Right lobe of liver (tissue), 6 donors: ENCODE measurements around the gene PHLDB2. TPM values are rescaled to one million over a fixed set of nuclear protein-coding genes. Genes with fewer than 3 reads are reported as not detected.

Experiments used
- ATAC-seq, 4 donors: fragments of 200-7000 bp; cut with Tn5 transposase; one replicate each; pipeline ENCODE4 v1.9.1; 2020; ENCODE audit warnings: mild to moderate bottlenecking in 4 of 4, moderate library complexity in 4 of 4
- DNase-seq, 3 donors: peaks; one replicate each; pipeline ENCODE4 v3.0.0-alpha.2; 2020
- H3K27ac ChIP-seq, 3 donors: fragments of 200-600 bp; one replicate each; pipeline ENCODE4 v1.8.0; 2022
- H3K27me3 ChIP-seq, 2 donors: fragments of 200-600 bp; one replicate each; pipeline ENCODE4 v1.8.0; 2022
- H3K36me3 ChIP-seq, 4 donors: fragments of 200-600 bp; sonication (generic) in 1 of 4; one replicate each; pipeline versions ENCODE4 v1.5.1 to v1.8.0; 2017 to 2022; ENCODE audit warnings: control low read depth in 1 of 4
- H3K4me1 ChIP-seq, 4 donors: fragments of 200-600 bp; sonication (generic) in 1 of 4; one replicate each; pipeline versions ENCODE4 v1.5.1 to v1.8.0; 2017 to 2022; ENCODE audit warnings: control low read depth in 1 of 4
- H3K4me3 ChIP-seq, 3 donors: fragments of 200-600 bp; one replicate each; pipeline ENCODE4 v1.8.0; 2022
- H3K9me3 ChIP-seq, 4 donors: fragments of 200-600 bp; sonication (generic) in 1 of 4; one replicate each; pipeline versions ENCODE4 v1.5.1 to v1.8.0; 2017 to 2022; ENCODE audit warnings: control low read depth in 1 of 4
- CTCF ChIP-seq, 4 donors: fragments of 200-600 bp in 3 of 4; fragments of 450-650 bp in 1 of 4; IDR thresholded peaks; one replicate each; pipeline versions ENCODE4 v1.5.1 to v1.8.0; 2016 to 2022; ENCODE audit warnings: antibody characterized with exemption in 4 of 4, mild to moderate bottlenecking in 2 of 4
- POLR2A ChIP-seq: fragments of 450-650 bp; IDR thresholded peaks from one replicate; pipeline ENCODE4 v1.6.1; 2017; ENCODE audit warnings: antibody characterized with exemption, mild to moderate bottlenecking
- WGBS: methylation state at CpG from one replicate; pipeline ENCODE4 v1.1.6; 2018; ENCODE audit warnings: low coverage, low lambda C conversion rate; ENCODE audit not compliant: insufficient coverage; ENCODE audit errors: missing lambda C conversion rate; 5-methylcytosine and 5-hydroxymethylcytosine counted together
- intact Hi-C, 2 donors: fragments of 100-400 bp; cut with DNase I; formaldehyde crosslinking; loops; one replicate each; pipeline versions ENCODE4 v1.11.2 to v1.14.1; 2022
- total RNA-seq, 6 experiments: library from RNA; depleted of rRNA in 2 of 6; stranded (reverse); fragments of >200 nt in 2 of 6; fragmentation: NEBNext Ultra II Directional in 3 of 6; extraction: Animal tissue kit (Norgen Biotek cat#: 25700) in 3 of 6; gene quantifications; one replicate each; pipeline versions ENCODE4 v1.1.0 to v1.2.4, GENCODE V29; 2016 to 2023
- donor health status: DM: no; HTN: yes; CAD: no.
- donor health status: DM: no; HTN: no; CAD: no.
- donor health status: DM: no; HTN: no; CAD: no.
- donor health status: DM: no; HTN: yes; CAD: no.
- donor health status: DM: no; HTN: yes; CAD: no.

PHLDB2 gene
- total RNA-seq, 6 experiments from 2014 or later: 21.9 to 40.6 (median 31.2) TPM

- no peak for DNase-seq
- H3K4me1 ChIP-seq: no peaks in the 10 kb centered on the region
- no peak for TF ChIP-seq POLR2A
- no peak for TF ChIP-seq CTCF (IDR thresholded peaks at IDR 0.05)
- no peaks in the 10 kb centered on the region for H3K27me3 ChIP-seq
- 79% methylated on average over 2 of the region's 2 CpGs for WGBS
- H3K4me3 ChIP-seq: no peak overlapping the region
- ATAC-seq: no peak
- peaks cover 0 to 23% (median 4%) of the 10 kb centered on the region in 4 donors for H3K36me3 ChIP-seq
- intact Hi-C loops: no loop called here
- no peaks in the 10 kb centered on the region for H3K9me3 ChIP-seq
- H3K27ac ChIP-seq: no peak overlapping the region
Observed at GRCh38 chr3:111951032-111951431, 92.0 kb downstream of the PHLDB2 start.

DNA sequence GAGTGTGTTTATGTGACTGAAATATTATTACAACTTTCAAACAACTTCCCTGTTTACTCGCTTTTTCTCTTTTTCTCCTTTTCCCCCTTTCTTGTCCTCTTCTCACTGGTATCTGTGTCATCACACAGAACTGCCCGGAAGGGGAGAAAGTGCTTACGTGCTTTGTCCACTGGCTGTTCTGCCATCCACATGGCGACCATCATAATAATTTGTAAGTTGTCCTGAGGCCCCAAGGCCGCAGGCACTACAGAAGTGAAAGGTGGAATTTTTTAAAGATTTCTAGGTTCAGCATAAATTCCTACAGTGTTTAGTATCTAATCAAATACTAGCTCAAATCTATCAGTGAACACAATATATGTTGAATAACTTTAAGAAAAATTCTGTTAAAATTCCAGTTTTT lies 93.0 kb downstream of the PHLDB2 start:
- H3K27me3 ChIP-seq: no peaks in the 10 kb centered on the region
- H3K4me3 ChIP-seq: no peak overlapping the region
- DNase-seq (no peak), ATAC-seq (no peak)
- H3K9me3 ChIP-seq: no peaks in the 10 kb centered on the region
- H3K27ac ChIP-seq: no peak overlapping the region
- WGBS: 97% methylated on average over 5 of the region's 5 CpGs
- TF ChIP-seq CTCF (IDR thresholded peaks at IDR 0.05): no peak
- peaks cover 0 to 23% (median 4%) of the 10 kb centered on the region in 4 donors for H3K36me3 ChIP-seq
- no peaks in the 10 kb centered on the region for H3K4me1 ChIP-seq
- intact Hi-C loops: no loop called here

DNA sequence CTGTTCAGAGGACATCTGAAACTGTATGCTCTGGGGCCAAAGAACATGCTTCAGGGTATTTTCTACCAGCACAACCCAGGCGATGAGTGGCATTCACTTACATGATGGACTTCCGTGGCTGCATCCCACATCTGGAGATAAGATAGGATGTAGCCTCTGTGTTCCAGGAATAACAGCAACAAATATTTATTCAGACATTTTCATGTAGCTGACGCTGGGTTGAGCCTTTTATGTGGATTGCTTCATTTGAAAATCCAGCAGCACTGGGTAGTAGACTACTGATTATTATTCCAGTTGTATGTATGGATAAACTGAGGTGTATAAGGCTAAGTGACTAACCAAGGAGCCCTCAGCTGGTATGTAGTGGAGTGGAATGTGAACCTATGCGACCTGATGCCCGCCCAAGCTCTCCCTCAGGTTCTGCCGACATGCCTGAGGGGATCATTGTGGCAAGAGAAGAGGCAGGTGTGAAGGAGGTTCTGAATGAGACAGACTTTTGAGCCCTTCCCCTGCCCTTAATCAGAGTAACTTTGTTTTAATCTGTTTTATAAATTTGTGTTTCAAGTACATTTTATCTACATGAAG lies 93.9 kb downstream of the PHLDB2 start:
- Histone ChIP-seq H3K36me3 (peaks cover 0 to 23% (median 4%) of the 10 kb centered on the region in 4 donors), H3K9me3 (no peaks in the 10 kb centered on the region), H3K4me3 (no peak overlapping the region), H3K4me1 (no peaks in the 10 kb centered on the region), H3K27ac (no peak overlapping the region), H3K27me3 (no peaks in the 10 kb centered on the region)
- TF ChIP-seq POLR2A: no peak
- no peak for TF ChIP-seq CTCF (IDR thresholded peaks at IDR 0.05)
- intact Hi-C loops: no loop called here
- 85% methylated on average over 6 of the region's 6 CpGs for WGBS
- ATAC-seq (no peak), DNase-seq (no peak)

DNA sequence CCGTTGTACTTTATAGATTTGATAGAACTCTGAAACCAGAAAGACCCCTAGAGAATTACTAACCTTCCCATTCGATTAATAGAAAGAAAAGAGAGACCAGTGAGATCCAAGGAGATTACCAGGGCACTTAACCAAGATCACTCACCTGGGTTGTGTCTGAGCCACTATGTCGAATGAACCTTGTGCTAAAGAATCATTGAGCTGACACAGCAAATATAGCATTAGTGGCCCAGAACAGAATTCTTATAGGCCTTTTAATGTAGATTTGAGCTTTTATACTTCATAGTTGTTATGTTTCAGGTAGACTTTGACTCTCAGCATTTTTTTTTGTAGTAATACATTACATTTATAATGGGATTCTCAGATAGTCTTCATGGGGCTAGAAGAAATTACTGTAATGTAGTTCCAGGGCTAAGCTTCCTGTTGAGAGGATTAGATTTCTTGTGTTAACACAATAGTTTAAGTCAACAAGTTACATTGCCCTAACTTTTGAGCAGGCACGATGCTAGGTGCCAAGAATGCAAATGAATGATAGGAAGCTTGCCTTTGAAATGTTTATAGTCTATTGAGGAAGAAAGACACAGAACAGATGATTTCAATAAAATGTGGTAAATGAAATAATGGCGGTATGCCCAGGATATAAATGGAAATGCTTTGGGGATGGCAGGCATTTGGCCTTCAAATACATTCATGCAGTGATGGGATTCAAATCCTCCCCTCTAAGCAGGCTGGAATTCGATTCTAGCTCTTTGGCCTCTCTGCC lies 95.3 kb downstream of the PHLDB2 start:
- no peaks in the 10 kb centered on the region for H3K9me3 ChIP-seq

More for the DNA sequence above, 95.3 kb downstream of the PHLDB2 start:
- no peak overlapping the region for H3K4me3 ChIP-seq
- ATAC-seq (peak in 2 of 4 donors; percentile 21 to 35), DNase-seq (no peak)
- no peaks in the 10 kb centered on the region for H3K27me3 ChIP-seq
- no peaks in the 10 kb centered on the region for H3K4me1 ChIP-seq
- TF ChIP-seq POLR2A (no peak), CTCF (IDR thresholded peaks at IDR 0.05) (no peak)
- H3K27ac ChIP-seq: no peak overlapping the region
- intact Hi-C loops: no loop called here
- 56% methylated on average over 6 of the region's 6 CpGs for whole genome bisulfite sequencing
- peaks cover 0 to 9% (median 4%) of the 10 kb centered on the region in 4 donors for H3K36me3 ChIP-seq
